HG02943 (cell line): Measurements from ENCODE around the gene MMS22L.

Experiments
- ATAC-seq: cut with Tn5 transposase; IDR thresholded peaks from one replicate; pipeline ENCODE4 v1.9.1; 2021; ENCODE audit warnings: mild to moderate bottlenecking, low read depth, moderate library complexity; ENCODE audit not compliant: unreplicated experiment

MMS22L gene

GRCh38 chr6:97147421-97147820, 135.6 kb downstream of the MMS22L start:
- ATAC-seq, result no peak

GRCh38 chr6:97145691-97146090, 137.3 kb downstream of the MMS22L start:
- ATAC-seq, result no peak

GRCh38 chr6:97141756-97142155, 141.3 kb downstream of the MMS22L start:
- no peak for ATAC-seq

GRCh38 chr6:97138581-97138980, 144.4 kb downstream of the MMS22L start:
- no peak for ATAC-seq

DNA sequence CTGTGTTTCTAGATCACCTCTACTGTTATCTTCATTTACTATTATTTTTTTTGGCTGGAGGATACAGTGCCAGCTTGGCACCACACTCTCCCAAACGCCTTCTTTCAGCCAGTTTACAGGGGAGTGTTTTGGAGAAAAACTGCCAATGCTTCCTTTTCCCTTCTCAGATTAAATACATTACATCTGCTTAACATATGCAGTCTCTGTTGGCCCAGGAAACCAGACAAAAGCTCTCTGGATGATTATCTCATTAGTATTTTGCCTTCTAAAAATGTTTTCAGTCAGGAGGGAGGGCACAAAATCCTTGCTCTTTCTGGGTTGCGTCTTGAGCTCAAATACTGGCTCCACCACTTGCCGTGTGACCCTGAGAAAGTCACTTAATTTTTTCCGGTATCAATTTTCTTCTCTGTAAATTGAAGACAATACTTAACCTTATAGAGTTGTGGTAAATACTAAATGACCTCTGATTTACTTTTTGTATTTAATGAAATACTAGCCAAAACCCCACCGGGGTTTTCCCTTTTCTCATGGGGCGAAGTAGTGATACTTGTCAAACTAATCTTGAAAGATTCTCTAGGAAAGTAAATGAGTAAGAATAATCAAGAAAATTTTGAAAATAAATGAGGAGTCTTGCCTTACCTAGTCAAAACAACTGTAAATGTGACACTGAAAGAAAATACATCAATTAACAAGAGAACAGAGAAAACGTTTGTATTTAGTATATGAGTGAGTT, 146.2 kb downstream of the MMS22L start:
- ATAC-seq, result no peak

- ATAC-seq, result no peak
Measured at GRCh38 chr6:97133067-97133466, 149.9 kb downstream of the MMS22L start.

GRCh38 chr6:97129106-97129505, 153.9 kb downstream of the MMS22L start:
- no peak for ATAC-seq

DNA sequence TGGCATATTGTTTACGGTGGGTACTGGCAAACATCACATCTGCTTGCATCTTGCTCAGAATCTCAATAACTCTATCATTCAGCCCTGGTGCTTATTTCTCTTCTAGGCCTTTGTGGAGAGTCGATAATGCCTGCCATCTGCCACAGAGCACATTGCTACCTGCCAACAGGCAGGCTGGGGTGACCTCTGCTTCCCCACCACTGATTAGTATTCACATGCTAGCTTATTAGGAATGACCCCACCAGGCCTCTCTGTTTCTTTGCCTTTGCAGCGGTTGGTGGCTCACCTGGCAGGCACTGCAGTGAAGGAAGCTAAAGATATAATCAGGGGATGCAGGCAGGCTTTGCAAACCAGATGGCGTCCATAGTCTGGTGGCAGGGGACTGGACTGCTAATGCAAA, 154.5 kb downstream of the MMS22L start:
- ATAC-seq, result no peak

DNA sequence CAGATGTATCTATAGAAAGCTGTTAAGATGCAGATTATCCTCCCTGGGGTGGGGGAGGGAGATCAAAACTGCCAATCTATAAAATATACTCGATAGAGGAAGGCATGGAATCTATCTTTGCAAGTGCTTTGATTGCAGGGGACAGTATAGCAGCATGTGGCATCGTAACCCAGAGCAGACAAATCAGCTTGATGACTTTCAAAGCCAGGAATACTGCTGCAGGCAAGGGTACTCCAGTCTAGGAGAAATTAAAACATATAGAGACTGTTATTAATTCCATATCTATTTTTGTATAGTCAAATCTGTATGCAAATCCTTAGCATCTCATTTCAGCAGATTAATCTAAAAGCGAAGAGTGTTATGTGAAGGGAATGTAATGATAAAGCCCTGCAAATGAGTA, 159.4 kb downstream of the MMS22L start:
- no peak for ATAC-seq

GRCh38 chr6:97123112-97123511, 159.9 kb downstream of the MMS22L start:
- ATAC-seq, result no peak

DNA sequence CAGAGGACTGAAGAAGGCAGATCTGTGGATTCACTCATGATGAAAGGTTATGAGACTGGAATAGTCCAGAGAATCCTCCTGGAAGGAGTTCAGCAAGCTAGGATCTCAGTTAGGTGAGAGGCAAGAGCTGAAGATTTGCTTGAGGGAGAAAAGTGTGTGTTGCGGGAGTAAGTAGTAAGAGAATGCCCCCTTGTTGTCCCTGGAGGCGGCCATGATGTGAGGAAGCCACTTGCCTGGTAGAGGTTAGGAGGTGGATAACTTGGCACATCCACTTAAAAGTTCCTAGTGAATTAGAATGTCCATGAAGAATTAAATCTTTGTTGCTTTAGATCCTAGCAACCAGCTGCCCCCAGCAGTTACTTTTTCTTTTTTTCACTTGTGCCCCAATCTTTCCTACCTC, 162.5 kb downstream of the MMS22L start:
- no peak for ATAC-seq

DNA sequence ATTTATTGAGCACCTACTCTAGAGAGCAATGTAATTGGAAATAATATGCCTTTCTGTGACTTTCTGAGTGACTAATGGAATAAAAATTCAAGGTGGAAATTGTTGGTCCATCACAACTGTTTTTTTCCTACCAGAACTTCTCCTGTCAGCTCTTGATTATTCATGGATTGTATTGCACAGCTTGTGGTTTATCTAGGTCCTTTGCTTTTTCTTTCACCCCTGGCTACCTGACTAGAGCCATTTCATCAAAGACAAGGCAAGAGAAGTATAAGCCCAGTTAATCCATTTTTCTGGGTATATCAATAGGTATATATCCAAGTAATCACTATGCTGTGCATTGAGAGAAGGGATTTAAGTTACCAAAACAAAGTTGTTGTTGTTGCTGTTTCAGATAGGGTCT, 168.4 kb downstream of the MMS22L start:
- ATAC-seq, result no peak

- no peak for ATAC-seq
Measured at GRCh38 chr6:97113170-97113569, 169.8 kb downstream of the MMS22L start.

DNA sequence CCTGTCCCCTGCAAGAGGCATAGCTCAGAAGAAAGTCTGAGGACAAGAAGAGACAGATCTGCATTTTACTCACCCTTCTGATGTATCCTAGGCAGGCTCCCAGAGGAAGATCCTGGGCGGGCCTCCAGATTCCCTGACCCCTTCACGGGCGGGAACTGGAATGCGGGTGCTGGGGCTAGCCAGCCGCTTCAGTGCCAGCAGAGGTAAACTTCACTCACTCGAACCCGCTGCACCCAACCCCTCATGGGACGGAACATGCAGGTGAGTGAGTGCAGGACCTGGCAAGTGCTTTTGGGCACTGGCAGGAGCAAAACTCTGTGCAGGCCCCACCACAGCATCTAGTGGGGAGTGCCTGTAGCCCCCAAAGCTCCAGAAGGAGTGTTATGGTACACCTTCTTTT, 171.8 kb downstream of the MMS22L start:
- no peak for ATAC-seq

- ATAC-seq, result no peak
Measured at GRCh38 chr6:97110626-97111025, 172.4 kb downstream of the MMS22L start.

GRCh38 chr6:97110149-97110548, 172.9 kb downstream of the MMS22L start:
- ATAC-seq, result no peak

DNA sequence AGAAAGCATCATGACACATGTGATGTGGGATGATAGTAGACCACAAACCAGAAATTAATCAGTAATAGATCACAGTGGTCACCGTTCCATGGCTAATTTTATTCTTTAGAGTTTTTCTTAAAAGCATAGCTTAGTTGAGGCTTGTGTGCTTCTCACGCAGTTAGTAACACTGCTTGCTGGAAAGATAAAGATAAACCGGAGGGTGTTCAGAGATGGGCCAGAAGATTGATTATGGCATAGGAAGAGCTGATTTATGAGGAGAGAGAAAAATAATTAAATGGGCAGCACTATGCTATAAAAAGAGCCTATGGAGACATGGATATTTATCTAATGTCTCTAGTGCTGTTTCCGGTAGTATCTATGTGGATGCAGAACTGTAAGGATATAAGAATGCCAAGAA, 173.6 kb downstream of the MMS22L start:
- ATAC-seq, result no peak

- ATAC-seq, result no peak
Measured at GRCh38 chr6:97102145-97102790, 180.7 kb downstream of the MMS22L start.

DNA sequence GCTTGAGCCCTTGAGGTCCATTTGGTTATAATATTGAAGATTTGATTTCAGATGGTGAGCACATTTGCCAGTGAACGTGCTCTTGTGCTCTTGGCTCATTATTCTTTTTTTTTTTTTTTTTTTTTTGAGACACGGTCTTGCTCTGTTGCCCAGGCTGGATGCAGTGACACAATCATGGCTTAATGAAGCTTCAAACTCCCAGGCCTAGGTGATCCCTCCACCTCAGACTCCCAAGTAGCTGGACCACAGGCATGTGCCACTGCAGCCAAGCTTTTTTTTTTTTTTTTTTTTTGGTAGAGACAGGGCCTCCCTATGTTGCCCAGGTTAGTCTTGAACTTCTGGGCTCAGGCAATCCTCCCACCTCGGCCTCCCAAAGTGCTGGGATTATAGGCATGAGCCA, 182.3 kb downstream of the MMS22L start:
- no peak for ATAC-seq

DNA sequence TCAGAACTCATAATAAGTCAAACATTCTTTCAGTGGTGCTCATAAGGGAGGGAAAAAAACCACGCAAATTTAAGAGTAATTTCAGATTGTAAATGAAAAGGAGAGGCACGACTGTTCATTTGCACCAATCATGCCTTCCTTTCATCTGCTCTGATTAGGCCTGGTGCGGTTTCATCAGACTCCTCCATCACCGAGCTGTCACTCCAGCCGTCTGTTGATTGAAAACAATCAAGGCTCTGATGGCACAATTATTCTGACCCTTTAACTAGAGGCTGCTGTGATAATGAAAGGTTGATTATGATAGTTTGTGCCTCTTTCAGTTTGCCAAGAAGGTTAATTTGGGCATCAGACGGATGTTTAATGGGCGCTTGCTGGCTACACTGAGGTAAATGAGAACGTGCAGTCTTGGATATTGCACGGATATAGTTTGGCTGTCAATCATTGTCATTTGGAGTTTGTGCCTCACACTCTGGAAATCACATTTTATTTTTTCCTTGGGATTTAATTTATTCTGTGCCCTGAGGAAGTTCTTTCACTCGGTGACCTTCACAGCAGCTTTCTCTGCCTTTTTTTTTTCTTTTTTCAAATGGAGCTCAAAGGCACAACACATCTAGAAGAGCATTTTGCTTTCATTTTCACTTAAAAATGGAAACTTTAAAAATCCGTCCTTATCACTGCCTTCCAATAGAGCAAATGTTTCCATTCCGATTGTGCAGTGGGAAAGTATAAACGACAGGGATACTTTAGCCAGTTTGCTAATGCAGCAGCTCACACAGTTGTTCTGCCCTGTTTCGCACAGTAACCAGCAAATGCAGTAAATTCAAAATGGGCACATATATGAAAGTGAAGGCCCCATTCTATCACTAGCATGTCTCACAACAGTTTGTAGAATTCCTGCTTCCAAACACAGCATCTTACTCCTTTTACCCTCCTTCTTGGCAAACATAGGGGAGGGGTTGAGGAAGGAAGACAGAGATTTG, 185.7 kb downstream of the MMS22L start:
- ATAC-seq, result no peak

DNA sequence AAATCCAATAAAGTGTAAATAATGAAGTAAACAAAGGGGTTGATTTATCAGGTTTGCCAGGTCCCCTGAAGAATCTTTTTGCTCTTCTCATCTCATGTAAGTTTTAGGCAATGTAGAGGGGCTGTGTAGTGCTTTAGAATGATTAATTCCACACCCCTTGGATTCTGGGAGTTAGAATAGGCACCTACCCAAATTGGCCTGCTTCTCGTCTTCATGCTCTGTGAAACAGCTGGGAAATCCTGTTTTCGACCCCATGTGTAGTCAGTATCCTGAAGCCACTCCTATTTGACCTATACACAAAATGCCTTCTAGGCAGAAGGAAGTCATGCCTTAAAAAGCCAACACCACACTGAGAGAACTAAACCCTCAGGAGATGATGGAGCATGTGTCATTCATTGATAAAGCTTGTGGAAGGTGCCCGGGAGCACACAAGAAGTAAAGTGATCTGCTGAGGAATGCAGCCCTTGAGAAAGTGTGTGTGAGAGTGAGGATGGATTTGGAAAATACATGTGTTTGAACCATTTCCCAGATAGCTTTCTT, 187.6 kb downstream of the MMS22L start:
- ATAC-seq, result no peak
